Dermis microvascular lymphatic vessel endothelial cell (primary cell): ENCODE measurements around the gene NELL1. TPM values are rescaled to one million over a fixed set of nuclear protein-coding genes. Genes with fewer than 3 reads are reported as not detected.
"Not testable (repeated sequence)": the region's sequence is repeated elsewhere in the genome, so short reads cannot be mapped to it uniquely, and the experiment has no call there.

ENCODE experiments used
- DNase-seq, 2 donors: peaks; one replicate each; pipeline versions ENCODE4 v3.0.0 to v3.0.0-alpha.2; 2010; ENCODE audit warnings: low read depth in 2 of 2
- total RNA-seq: library from RNA; depleted of rRNA; stranded (reverse); fragments of >200 nt; gene quantifications from 2 replicates; pipeline ENCODE4 v1.2.1, GENCODE V29; 2014

NELL1 gene
- total RNA-seq, 1 donor from 2014 or later = not detected

- DNase-seq = no peak
Observed at GRCh38 chr11:21185959-21186358, 516.6 kb downstream of the NELL1 start.

DNA sequence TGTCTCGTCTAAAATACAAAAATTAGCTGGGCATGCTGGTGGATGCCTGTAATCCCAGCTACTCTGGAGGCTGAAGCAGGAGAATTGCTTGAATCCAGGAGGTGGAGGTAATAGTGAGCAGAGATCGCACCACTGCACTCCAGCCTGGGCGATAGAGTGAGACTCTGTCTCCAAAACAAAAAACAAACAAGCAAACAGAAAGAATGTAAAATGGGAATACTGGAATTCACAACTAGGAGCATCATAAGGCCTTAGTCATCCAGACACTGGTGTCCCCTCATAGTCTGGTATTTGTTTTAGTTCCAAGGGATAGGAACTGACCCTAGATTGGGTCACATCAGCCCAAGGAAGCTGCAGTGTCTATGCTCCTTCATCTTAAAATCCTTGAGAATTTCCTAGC lies 520.8 kb downstream of the NELL1 start:
- no peak for DNase-seq

- no peak for DNase-seq
Observed at GRCh38 chr11:21195995-21196394, 526.6 kb downstream of the NELL1 start.

GRCh38 chr11:21198498-21198897 lies 529.1 kb downstream of the NELL1 start:
- DNase-seq = no peak

GRCh38 chr11:21205205-21205604 lies 535.8 kb downstream of the NELL1 start:
- no peak for DNase-seq

DNA sequence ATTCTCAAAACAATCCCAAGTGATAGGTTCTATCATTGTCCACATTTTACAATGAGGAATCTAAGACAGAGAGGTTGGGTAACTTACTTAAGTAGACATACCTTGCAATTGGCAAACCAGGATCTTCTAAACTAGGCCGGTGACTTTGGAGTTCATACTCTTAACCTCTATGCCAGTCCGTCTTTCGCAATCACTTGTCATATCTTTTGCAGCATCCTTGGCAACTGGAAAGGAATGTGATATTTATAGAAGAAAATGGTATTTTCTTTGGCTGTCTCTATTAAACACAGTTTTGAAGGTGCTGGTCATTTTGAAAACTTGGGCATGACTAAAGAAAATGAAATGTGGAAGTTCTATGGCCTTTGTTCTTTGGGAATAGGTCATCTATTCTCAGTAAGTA lies 556.5 kb downstream of the NELL1 start:
- no peak for DNase-seq

DNA sequence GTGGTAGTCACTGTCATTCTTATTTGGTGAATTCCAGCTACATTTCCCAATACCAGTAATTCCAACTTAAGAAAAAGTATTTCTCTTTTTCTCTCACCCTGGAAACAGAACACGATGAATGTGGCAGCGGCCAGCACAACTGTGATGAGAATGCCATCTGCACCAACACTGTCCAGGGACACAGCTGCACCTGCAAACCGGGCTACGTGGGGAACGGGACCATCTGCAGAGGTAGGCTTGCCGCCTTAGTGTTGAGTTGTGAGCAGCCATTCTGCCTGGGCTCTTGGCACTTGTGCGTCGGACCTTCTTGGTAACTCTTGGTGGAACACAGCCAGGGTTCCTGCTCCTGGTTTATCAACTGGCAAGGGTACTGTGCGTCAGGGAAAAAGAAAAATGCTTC lies 559.8 kb downstream of the NELL1 start:
- no peak for DNase-seq

GRCh38 chr11:21250196-21250595 lies 580.8 kb downstream of the NELL1 start:
- no peak for DNase-seq

- no peak for DNase-seq
Observed at GRCh38 chr11:21254055-21254454, 584.7 kb downstream of the NELL1 start.

- no peak for DNase-seq
Observed at GRCh38 chr11:21254790-21255189, 585.4 kb downstream of the NELL1 start.

DNA sequence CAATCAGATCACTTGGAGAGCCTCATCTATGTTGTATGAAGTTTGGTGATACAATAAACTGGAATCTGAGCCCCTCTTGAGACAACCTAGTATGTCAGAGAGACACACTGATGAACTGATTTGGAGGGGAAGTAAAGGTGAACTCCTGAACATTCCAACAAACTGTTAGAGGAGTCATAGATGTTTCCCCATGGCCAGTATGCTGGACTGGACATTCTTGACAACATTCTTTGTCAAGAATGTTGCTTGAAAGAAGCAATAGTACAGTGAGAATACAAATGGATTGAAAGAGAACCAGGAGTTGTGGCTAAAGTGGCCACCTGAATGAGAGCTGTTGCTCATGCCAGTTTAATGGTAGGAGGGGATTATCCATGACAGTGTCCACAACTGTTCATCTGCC lies 588.1 kb downstream of the NELL1 start:
- no peak for DNase-seq

DNA sequence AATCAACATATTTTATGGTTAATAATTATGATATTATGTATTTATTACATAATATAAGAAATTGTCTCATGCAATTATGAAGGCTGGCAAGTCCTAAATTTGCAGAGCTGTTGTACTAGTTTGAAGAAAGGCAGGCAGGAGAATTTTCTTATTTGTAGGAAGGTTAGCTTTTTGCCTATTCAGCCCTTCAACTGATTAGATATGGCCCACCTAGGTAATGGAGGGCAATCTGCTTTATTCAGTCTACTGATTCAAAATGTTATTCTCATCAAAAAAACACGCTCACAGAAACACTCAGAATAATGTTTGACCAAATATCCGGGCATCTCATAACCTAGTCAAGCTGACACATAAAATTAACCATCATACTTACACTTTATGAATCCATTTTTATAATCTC lies 589.0 kb downstream of the NELL1 start:
- DNase-seq = no peak

- no peak for DNase-seq
Observed at GRCh38 chr11:21260101-21260500, 590.7 kb downstream of the NELL1 start.

DNA sequence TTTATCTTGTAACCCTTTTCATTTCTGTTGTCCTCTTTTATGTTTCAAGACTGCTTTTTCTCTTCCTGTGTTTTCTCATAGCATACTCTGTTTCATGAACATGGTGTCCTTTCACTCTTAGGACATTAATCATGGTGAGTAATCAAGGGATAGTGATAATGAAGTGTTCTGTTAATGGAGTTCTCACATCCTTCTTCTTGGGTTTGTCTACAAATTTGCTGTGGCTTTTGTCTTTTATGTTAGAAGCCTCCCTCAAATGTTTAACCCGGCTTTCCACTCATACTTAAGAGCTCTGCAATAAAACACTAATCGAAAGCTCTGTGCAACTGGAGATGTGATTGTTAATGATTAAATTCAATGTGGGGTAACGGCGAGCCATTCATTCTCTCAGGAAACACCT lies 593.6 kb downstream of the NELL1 start:
- DNase-seq = no peak

DNA sequence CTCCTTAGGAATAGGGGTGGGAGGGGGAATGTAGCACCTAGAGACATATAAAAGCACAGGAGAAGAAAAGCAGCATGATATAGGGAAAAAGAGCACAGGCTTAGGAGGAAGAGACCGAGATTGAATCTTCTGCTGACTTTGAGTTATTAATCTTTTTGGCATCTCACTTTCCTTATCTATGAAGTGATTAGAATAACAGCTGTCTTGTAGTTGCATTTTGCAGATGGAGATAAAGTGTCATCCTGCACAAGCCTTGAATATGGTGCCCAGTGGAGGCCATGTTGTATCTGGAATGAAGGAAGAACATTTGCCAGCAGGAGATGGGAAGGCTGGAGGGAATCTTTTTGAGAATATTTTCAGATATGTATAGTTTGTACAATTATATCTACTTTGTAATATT lies 594.7 kb downstream of the NELL1 start:
- no peak for DNase-seq

DNA sequence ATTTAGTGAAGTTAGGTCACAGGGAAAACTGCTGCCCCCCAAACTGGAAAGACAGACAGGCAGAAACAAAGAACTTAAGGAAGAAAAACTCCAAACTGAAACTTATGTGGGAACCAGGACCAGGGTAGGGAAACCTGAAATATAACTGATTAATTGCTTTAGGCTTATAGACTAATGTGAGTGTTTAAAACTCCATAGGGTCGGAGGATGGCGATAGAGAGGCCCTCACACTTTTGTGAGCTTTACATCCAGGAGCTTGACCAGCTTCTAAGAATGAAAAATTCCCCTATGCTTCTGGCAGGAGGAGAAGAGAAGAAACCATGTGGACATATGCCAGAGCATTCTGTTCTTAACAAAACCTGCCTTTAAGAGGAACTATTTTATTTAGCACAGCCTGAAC lies 598.6 kb downstream of the NELL1 start:
- no peak for DNase-seq

GRCh38 chr11:21272139-21272538 lies 602.8 kb downstream of the NELL1 start:
- DNase-seq = not testable (repeated sequence)

GRCh38 chr11:21278840-21279239 lies 609.5 kb downstream of the NELL1 start:
- no peak for DNase-seq

GRCh38 chr11:21285104-21285503 lies 615.7 kb downstream of the NELL1 start:
- DNase-seq = no peak

- no peak for DNase-seq
Observed at GRCh38 chr11:21289686-21290085, 620.3 kb downstream of the NELL1 start.

GRCh38 chr11:21295508-21295907 lies 626.1 kb downstream of the NELL1 start:
- DNase-seq = no peak

DNA sequence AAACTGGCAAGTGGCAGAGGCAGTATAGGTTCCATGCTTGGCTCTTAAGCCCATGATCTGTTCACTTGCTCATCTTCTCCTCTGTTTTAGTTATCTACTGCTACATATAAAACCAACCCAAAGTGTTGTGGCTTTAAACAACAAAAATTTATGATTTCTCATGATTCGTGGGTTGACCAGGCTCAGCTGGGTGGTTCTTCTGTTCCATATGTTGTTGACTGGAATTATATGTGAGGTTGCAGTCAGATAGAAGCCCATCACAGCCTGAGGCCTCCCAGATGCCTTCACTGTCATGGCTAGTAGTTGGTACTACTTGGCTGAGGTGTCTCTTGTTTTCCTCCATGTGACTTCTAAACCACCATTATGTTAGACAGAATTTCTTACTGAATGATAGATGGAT lies 632.6 kb downstream of the NELL1 start:
- DNase-seq = no peak

DNA sequence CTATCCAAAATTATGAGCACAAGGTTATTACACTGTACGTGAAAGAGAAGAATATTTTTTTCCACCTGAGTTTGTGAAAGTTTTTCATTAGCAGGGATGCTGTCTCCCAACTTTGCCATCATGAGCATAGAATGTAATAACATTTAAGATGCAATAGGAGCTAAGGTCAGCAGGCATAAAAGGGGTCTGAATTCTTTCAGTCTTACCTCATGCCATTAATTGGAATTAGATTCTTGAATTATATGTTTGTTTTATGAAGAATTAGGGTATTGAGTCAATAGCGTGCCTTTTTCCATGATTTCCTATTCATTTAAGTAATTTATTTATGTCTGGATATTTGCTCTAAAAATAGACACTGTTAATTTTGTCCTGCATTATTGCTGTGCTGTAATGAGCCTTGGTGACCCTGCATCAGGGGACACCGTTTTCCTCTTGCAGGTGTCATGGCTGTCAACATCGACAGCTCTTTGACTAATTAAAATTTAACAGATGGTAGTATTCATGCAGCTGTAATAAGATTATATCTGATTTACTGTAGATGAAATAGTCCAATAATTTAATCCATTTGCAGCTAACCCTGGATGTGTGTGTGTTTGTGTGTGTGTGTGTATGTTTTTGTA lies 637.5 kb downstream of the NELL1 start:
- DNase-seq = no peak

DNA sequence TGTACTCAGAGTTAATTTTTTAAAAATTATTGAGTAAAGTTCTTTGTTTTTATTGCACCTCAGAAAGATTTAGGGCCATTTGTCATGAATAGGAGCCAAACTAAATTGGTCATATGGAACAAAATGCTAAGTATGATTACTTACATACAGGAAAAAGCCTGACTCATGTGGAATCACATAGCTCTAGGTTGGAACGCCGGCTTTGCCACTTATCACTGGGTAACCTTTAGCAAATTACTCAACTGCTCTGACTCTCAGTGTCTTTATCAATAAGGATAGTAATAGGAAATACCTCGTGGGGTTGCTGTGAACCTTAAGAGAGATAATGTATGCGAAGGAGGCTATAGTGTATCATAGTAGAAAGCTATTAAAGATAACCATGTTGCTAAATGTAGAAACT lies 638.5 kb downstream of the NELL1 start:
- DNase-seq = no peak
